Liver (tissue), 4 donors: ENCODE measurements around the gene MN1. TPM values are rescaled to one million over a fixed set of nuclear protein-coding genes. Genes with fewer than 3 reads are reported as not detected.

Source experiments
- polyA plus RNA-seq, 2 donors: library from polyadenylated mRNA; stranded (reverse) in 1 of 2; unstranded in 1 of 2; fragments of 200-250 nt in 1 of 2; fragments of >200 nt in 1 of 2; fragmentation: Nextera tagmentation in 1 of 2; extraction: Ambion mirVana in 1 of 2; gene quantifications; one replicate each; pipeline versions ENCODE4 v1.2.1 to v1.2.3, GENCODE V29; 2013 to 2015
- total RNA-seq, 2 donors: library from RNA; depleted of rRNA; stranded (reverse); fragments of >200 nt; gene quantifications; one replicate each; pipeline ENCODE4 v1.2.3, GENCODE V29; 2014
- donor health status: healthy.
- donor health status: healthy.
- donor health status: healthy.

The MN1 gene
- total and polyA plus RNA-seq, 4 donors: 0.10 to 0.33 (median 0.21) TPM

Other genes with a start within 250 kb of the MN1 start
- 10 to 100 TPM; 18.4 to 42.8 TPM for gene PITPNB, start 117.5 kb upstream of the MN1 start, total RNA-seq
- 10 to 100 TPM; 26.0 to 57.4 TPM for gene PITPNB, start 117.5 kb upstream of the MN1 start, polyA plus RNA-seq